PC-3 (cell line): ENCODE data around the gene SYDE2. TPM values are rescaled to one million over a fixed set of nuclear protein-coding genes. Genes with fewer than 3 reads are reported as not detected.

Source experiments
- ATAC-seq: fragments of 200-7000 bp; cut with Tn5 transposase; 2 replicates; pipeline ENCODE4 v1.9.1; 2020; ENCODE audit warnings: mild to moderate bottlenecking, moderate library complexity
- BruUV-seq: library from RNA; stranded (reverse); fragments of 400-500 nt; replicated peaks from 2 replicates; lab custom pipeline; 2021; lab: Mats Ljungman, UMichigan
- CTCF ChIA-PET: fragments of 300-600 bp; sonication (Branson Sonifier 250); formaldehyde crosslinking; loops from one replicate; lab custom pipeline; 2022; ENCODE audit warnings: antibody characterized with exemption; lab: Charles Lee
- POLR2A ChIA-PET: fragments of 300-600 bp; sonication (Branson Sonifier 250); formaldehyde crosslinking; loops from one replicate; lab custom pipeline; 2022; ENCODE audit warnings: antibody characterized with exemption; ENCODE audit not compliant: unreplicated experiment; lab: Charles Lee
- DNase-seq: peaks from one replicate; pipeline ENCODE4 v3.0.0-alpha.2; 2015
- H2AFZ ChIP-seq: fragments of 300-600 bp; sonication (generic); 2 replicates; pipeline ENCODE4 v1.6.0; 2016; ENCODE audit warnings: antibody characterized with exemption, low read length
- H3F3A ChIP-seq: fragments of 300-600 bp; sonication (generic); one replicate; pipeline ENCODE4 v1.6.0; 2017; ENCODE audit warnings: antibody characterized with exemption, low read length, control low read depth, mild to moderate bottlenecking; ENCODE audit not compliant: unreplicated experiment
- H3K27ac ChIP-seq: fragments of 300-600 bp; sonication (generic); 2 replicates; pipeline ENCODE4 v1.5.1; 2016; ENCODE audit warnings: mild to moderate bottlenecking, low read length
- H3K27me3 ChIP-seq: fragments of 300-600 bp; sonication (generic); 2 replicates; pipeline ENCODE4 v1.6.1; 2016; ENCODE audit warnings: low read length, mixed read lengths
- H3K36me3 ChIP-seq: fragments of 300-600 bp; sonication (generic); 2 replicates; pipeline ENCODE4 v1.6.1; 2016; ENCODE audit warnings: low read depth, mixed run types, low read length, mixed read lengths
- H3K4me1 ChIP-seq: fragments of 300-600 bp; sonication (generic); 2 replicates; pipeline ENCODE4 v1.5.1; 2016; ENCODE audit warnings: low read length; ENCODE audit not compliant: insufficient read depth
- H3K4me2 ChIP-seq: fragments of 300-600 bp; sonication (generic); 2 replicates; pipeline ENCODE4 v1.6.0; 2016; ENCODE audit warnings: low read length
- H3K4me3 ChIP-seq: fragments of 300-600 bp; sonication (generic); 2 replicates; pipeline ENCODE4 v1.5.1; 2016; ENCODE audit warnings: mild to moderate bottlenecking, low read length, mixed read lengths
- H3K79me2 ChIP-seq: fragments of 300-600 bp; sonication (generic); 2 replicates; pipeline ENCODE4 v1.6.1; 2017; ENCODE audit warnings: low read length, mixed read lengths
- H3K9ac ChIP-seq: fragments of 300-600 bp; sonication (generic); 2 replicates; pipeline ENCODE4 v1.6.0; 2016; ENCODE audit warnings: mild to moderate bottlenecking, low read length
- H3K9me2 ChIP-seq: fragments of 300-600 bp; sonication (generic); replicated peaks from 2 replicates; pipeline ENCODE4 v1.6.1; 2016; ENCODE audit warnings: mixed run types, low read length, mixed read lengths
- H3K9me3 ChIP-seq: fragments of 300-600 bp; sonication (generic); 2 replicates; pipeline ENCODE4 v1.6.1; 2016; ENCODE audit warnings: low read length, mixed read lengths
- H4K20me1 ChIP-seq: fragments of 300-600 bp; sonication (generic); 2 replicates; pipeline ENCODE4 v1.6.1; 2016; ENCODE audit warnings: low read length, mixed read lengths
- CTCF ChIP-seq: fragments of 300-600 bp; sonication (generic); conservative IDR thresholded peaks from 2 replicates; pipeline ENCODE4 v1.5.1; 2017; ENCODE audit warnings: antibody characterized with exemption, low read depth, mild to moderate bottlenecking, low read length
- EZH2 ChIP-seq: fragments of 300-600 bp; sonication (generic); IDR thresholded peaks from one replicate; pipeline ENCODE4 v1.6.1; 2017; ENCODE audit warnings: antibody characterized with exemption, mild to moderate bottlenecking, low read length; ENCODE audit not compliant: unreplicated experiment
- EZH2phosphoT487 ChIP-seq: fragments of 300-600 bp; sonication (generic); IDR thresholded peaks from 2 replicates; pipeline ENCODE4 v1.6.1; 2018; ENCODE audit warnings: mild to moderate bottlenecking, antibody characterized with exemption, low read length, borderline replicate concordance
- intact Hi-C: fragments of 100-400 bp; cut with micrococcal nuclease; formaldehyde crosslinking; loops from 2 replicates; pipeline ENCODE4 v1.9.0; 2023
- total RNA-seq: library from RNA; depleted of rRNA; stranded (reverse); fragments of >200 nt; gene quantifications from 2 replicates; pipeline ENCODE4 v1.2.3, GENCODE V29; 2014

Gene SYDE2
- total RNA-seq, 1 experiment from 2014 or later: 4.4 TPM

GRCh38 chr1:85172684-85173337 is 28.0 kb downstream of the SYDE2 start:
- intact Hi-C loops: no loop called here
- no peaks in the 10 kb centered on the region for H3K79me2 ChIP-seq
- no peaks in the 10 kb centered on the region for H3F3A ChIP-seq
- DNase-seq (no peak), ATAC-seq (no peak)
- CTCF ChIA-PET: no interaction called here
- no peaks in the 10 kb centered on the region for H3K27me3 ChIP-seq
- no peaks in the 10 kb centered on the region for H3K4me1 ChIP-seq
- no TSS peak for BruUV-seq
- no peaks in the 10 kb centered on the region for H3K9me3 ChIP-seq
- no peak overlapping the region for H2AFZ ChIP-seq
- no peak for TF ChIP-seq EZH2
- H3K4me3 ChIP-seq: no peak overlapping the region
- no peaks in the 10 kb centered on the region for H3K9me2 ChIP-seq
- H3K4me2 ChIP-seq: no peak overlapping the region
- no peak overlapping the region for H3K9ac ChIP-seq
- H3K27ac ChIP-seq: no peak overlapping the region
- H3K36me3 ChIP-seq: no peaks in the 10 kb centered on the region
- H4K20me1 ChIP-seq: no peaks in the 10 kb centered on the region
- POLR2A ChIA-PET: no interaction called here

DNA sequence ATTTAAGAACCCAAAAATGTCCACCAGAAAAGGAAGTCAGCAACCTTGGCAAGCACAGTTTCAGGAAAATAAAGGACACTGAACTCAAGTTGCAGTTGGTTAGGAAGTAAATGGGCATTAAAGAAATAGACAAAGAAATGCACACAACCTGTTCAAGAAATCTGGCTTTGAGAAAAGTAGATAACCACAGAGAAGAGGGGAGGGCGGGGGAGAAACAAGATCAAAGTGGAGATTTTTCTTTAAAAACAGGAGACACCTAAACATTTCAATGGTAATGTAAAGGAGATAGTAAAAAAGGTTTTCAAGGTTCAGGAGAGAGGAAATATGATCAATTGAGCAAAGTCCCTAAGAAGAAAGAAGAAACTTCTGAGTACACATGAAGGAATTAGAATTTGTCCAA is 29.1 kb downstream of the SYDE2 start:
- no peak for ATAC-seq
- POLR2A ChIA-PET: no interaction called here
- no TSS peak for BruUV-seq

GRCh38 chr1:85168884-85169283 is 31.9 kb downstream of the SYDE2 start:
- Histone ChIP-seq H3K79me2 (no peaks in the 10 kb centered on the region), H3K9me2 (no peaks in the 10 kb centered on the region), H3K9me3 (no peaks in the 10 kb centered on the region), H4K20me1 (no peaks in the 10 kb centered on the region), H3K36me3 (no peaks in the 10 kb centered on the region; the same call in 1 of the 2 replicates), H3K9ac (no peak overlapping the region), H3K4me1 (no peaks in the 10 kb centered on the region), H3K4me2 (no peak overlapping the region), H3K4me3 (no peak overlapping the region), H2AFZ (no peak overlapping the region), H3K27me3 (no peaks in the 10 kb centered on the region), H3K27ac (no peak overlapping the region), H3F3A (no peaks in the 10 kb centered on the region)
- ChIA-PET CTCF (no interaction called here), POLR2A (no interaction called here)
- no peak for DNase-seq
- no peak for TF ChIP-seq CTCF
- no peak for TF ChIP-seq EZH2phosphoT487
- no peak for TF ChIP-seq EZH2
- intact Hi-C loops: no loop called here
- BruUV-seq: no TSS peak
- ATAC-seq: no peak

More for the DNA sequence above, 29.1 kb downstream of the SYDE2 start:
- intact Hi-C loops: no loop called here
- Histone ChIP-seq H3K79me2 (no peaks in the 10 kb centered on the region), H3K9ac (no peak overlapping the region), H3K9me2 (no peaks in the 10 kb centered on the region), H3K4me3 (no peak overlapping the region), H3K27me3 (no peaks in the 10 kb centered on the region), H2AFZ (no peak overlapping the region), H3K27ac (no peak overlapping the region), H3F3A (no peaks in the 10 kb centered on the region), H3K36me3 (no peaks in the 10 kb centered on the region), H4K20me1 (no peaks in the 10 kb centered on the region), H3K9me3 (no peaks in the 10 kb centered on the region), H3K4me1 (no peaks in the 10 kb centered on the region), H3K4me2 (no peak overlapping the region)
- no peak for TF ChIP-seq CTCF
- CTCF ChIA-PET: no interaction called here
- no peak for DNase-seq
